Measurements from ENCODE around the gene STK24. TPM values are rescaled to one million over a fixed set of nuclear protein-coding genes. Genes with fewer than 3 reads are reported as not detected.

The STK24 gene
- polyA plus RNA-seq, 1 donor: 124 TPM

DNA sequence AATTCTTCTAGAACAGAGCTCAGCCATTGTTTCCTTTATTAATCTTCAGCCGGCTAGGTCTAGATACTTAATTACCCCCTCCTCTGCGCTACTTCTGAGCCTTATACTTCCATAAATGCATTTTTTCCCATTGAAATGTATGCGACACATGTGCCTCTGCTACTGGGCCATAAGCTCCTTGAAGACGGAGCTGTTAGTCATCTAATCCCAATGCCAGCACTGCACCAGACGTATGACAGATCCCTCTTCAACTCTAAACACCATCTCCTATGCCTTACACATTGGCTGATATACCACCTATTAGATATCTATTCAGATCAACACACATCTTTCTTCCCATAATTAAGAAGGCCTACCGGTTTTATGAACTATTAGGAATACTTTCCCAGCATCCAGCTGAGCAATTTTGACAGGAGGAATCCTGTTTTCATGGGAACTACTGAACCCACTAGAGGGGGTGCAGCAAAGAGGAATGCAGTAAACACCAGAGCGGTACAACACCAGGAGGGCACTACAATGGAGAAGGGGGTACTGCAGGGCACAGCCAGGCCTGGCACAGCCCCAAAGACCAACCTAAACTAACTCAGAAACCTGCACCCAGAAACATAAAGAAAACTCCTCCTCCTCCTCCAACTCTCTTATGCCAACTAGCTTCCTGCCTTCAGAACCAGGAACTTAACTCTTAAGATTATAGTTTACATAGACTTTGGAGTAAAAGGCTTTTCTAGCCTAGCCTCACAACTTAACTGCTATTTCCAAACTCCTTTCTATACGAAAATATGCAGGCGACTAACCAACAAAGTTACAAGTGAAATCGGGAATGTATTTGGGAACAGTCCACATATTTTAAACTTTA is 18.7 kb downstream of the STK24 start:
- DNase-seq: no peak

DNA sequence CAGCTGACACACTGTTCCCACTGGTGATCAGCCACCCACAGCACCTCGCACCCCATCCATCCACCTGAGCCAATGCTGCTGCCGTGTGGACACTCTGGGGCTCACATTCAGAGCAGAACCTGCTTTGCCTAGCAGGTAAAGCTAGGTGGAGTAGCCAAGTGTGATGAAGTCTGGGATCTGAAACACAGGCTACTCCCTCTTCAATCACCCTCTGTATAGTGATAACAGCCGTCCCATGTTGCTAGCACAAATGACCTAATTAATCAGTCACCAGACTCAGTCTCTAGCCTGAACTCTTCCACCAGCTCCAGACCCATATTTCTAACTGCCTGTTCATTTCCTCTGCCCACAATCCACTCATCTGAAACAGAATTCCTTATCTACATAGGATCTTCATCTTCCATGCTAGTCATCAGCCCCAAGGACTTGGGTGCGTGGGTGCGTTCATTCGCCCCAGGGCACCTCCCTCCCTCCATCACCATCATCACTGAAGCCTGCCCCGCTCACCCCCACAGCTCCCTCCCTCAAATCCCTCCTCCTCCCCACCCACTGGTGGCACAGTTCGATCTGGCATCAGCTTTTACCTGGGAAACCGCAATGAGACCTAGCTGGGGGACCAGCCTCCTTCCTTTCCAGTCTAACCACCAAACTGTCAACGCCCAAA is 19.8 kb downstream of the STK24 start:
- no peak for DNase-seq

DNA sequence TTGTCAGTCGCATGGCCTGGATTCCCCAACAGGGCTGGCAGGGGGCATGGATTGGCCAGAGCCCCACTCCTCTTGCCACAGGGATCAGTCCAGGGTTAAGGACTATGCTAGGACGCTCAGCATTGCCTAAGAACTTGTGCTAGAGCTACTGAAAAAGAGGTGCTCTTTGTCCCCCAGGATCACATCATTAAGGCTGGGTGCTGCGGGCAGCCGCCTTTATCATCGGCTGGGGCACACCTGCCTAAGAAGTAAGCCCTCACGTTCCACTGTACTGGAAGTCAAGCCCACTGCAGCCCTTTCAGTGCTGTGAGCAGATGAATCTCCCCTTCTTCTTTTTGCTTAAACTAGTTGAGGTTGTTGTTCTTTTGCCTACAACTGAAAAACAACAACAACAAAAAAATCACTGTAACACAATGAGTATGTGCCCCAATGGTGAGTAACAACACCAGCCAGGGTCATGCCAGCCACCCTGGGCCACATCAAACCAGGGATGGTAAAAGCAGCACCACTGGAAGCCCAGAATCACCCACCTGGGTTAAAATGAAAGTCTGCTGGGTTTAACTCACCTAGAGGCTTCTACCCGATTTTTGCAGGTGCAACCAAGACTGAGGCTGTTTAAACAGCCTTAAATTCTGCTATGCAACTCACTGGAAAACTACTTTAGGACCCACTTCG is 20.6 kb downstream of the STK24 start:
- no peak for DNase-seq

DNA sequence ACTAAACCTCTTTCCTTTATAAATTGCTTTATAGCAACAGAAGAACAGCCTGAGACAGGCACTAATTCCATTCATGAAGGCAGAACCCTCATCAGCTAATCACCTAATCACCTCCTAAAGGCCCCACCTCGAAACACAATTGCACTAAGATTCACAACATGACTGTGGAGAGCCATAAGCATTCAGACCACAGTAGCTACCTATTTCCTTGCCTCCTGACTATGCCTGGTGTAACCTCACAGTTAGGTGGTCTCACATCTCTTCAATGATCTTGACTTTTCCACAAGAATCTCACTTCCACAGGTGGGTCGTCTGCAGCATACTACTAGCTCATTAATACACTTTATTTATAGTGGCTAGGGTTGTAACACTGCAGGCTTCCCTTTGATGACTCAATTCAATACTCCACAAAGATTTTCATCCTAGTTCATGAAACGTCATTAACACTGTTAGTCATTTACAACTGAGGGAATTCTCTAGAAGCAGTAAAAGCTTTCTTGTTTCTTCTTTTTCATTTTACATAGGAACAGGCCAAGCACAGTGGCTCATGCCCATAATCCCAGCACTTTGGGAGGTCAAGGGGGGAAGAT is 27.1 kb downstream of the STK24 start:
- no peak for DNase-seq

DNA sequence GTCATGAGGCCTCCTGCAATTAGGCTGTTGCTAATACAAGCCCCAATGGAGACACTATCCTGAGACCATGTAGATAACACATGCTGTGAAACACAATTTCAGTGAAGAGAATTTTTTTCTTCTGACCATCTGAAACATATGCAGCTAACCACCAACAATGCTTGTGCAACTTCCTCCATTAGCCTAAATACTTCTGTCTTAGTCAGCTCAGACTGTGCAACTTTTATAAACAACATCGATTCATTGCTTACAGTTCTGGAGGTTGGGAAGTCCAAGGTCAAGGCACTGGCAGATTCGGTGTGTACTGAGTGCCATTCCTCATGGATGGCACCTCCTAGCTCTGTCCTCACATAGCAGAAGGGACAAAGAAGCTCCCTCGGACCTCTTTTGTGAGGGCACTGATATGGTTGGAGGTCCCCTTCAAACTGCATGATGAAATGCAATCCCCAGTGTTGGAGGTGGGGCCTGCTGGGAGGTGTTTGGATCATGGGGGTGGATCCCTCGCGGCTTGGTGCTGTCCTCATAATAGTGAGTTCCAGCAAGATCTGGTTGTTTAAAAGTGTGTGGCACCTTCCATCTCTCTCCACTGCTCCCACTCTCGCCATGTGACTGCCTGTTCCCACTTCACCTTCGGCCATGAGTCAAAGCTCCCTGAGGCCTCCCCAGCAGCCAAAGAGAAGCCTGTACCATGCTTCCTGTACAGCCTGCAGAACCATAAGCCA is 27.7 kb downstream of the STK24 start:
- no peak for DNase-seq

DNA sequence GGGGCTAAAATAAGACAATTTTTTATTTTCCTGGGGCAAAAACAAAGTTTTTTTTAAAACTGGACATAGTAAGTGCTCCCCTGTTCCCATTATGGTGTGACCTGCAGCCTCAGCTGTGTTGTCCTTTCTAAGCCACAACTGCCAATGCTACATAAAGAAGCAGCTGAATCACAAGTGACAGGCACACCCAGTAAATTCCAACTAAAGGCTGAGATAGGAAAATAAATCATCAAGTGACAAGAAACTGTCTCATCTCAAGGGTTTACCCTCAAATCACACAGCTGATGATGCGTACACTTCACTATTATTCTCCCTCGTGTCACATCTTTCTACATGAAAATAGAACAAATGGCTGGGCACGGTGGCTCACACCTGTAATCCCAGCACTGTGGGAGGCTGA is 28.7 kb downstream of the STK24 start:
- DNase-seq: no peak

DNA sequence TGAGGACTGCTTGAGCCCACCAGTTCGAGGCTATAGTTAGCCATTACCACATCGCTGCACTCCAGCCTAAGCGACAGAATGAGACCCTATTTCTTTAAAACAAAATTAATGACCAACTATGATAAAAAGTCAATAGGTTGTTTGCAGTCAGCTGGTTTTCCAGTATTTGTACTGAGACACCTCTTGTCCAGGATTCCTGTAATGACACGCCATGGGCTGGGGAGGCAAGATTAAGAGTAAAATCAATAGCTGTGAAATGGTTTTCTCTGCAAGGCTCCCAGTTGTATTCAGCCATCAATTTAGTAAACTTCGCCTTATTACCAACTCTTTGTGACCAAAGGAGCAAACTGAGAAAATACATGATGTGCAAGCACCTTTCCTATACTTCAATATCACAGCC is 29.5 kb downstream of the STK24 start:
- DNase-seq: no peak

DNA sequence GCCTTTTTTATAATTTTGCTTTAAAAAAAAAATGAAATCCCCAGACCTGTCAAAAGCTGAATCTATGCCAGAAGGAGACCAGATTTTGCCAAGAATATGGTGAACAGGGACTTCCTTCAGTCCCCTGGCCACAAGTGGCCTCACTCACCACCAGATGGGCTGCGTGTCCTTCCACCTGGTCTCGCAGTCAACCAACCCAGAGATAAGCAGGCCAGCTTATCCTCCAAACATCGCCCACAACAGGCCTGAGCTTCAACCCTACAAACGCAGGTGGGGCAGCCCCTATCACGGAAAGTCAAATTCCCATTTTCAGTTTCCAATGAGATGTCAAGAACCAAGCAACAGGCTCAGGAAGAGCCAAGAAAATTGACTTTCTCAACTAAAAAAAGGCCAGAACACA is 30.5 kb downstream of the STK24 start:
- no peak for DNase-seq

DNA sequence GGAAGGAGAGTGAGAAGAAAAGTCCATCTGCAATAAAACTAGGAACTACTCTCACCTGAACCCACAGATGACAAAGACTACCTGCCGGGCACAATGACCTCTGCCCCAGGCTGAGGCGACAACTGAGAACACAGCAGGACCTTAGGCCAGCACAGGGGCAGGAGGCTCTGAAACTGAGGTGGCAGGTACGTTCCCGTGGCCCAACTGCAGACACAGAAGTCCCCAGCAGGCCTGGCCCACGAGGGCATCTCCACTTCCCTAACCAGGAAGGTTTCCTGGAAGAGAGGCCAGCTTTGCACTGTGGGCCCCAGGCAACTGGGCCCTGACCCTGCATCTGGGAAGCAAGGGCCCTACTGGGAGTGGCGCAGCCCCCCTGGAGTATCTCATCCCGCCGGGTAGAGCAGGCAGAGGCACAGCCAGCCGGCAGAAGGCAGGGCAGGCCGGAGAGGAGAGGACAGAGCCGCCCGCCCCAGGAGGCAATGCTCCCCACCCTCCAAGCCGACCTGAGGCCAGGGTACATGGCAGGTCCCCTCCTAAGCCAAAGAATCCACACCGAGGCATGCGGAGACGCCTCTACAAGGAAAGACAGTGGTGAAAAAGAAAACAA is 32.7 kb downstream of the STK24 start:
- no peak for DNase-seq

DNA sequence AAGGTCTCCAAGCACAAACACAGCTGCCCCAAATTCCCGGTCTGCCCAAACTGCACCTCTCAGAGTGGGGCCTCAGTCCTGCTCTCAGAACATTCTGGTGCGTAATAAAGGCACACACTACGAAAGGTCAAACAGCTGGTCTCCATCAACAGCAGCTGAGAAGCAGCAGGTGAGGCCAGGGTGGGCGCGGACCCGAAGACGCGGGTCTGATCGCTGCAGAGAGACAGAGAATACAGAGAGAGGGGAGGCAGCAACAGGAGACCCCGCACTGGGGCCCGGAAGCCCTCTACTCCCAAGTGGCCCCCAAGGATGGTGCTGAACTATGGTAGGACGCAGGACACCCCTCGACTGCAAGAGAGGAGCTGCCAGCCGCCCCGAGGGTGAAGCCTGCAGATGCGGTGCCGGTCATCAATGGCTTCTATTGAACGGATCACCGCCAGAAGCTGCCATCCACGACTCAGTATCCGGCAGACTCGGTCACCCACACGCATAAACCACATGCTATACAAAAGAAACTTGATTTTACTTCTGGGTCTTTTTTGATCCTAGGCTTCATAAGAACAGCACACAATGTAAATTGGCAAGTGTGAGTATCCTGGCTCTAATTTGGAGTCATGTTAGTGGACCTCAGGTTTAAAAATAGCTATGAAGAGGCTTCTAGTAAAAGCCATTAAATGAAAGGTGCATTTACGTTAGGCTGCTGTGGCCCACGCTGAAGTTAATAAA is 33.4 kb downstream of the STK24 start:
- no peak for DNase-seq

DNA sequence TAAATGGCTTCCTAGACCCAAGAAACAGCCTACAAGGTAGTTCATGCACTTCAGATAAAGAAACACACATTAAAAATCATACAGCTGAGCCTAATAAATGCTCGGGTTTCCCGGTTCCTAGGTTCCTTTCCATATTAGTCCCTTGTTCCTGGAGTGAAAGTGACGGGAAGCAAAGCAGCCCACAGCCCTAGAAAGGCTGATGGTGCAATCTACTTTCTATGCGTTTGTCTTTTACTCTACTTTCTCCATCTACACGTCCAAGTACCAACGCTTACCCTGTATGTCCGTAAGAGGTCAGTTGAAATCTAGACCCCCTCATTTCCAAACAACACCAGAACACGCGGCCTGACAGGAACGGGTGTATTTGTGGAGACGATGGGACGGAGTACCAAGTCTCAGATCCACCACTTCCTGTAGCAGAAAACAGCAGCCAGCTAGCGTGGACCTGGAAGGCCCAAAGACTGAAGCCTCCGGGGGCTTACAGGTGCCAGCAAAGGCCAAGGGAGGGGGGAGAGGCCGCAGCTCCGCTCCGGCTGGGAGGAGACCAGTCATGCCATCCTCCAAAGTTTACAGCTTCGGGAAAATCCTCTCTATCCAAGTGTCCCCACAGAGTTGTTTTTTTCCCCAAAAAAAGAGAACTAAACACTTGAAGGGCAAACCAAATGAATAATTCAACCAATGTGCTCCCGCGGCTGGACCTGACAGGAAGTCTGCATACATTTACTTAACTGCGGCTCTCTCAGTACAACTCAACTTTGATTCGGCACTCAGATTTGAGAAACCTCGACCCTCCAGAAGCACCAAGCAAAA is 34.1 kb downstream of the STK24 start:
- no peak for DNase-seq

DNA sequence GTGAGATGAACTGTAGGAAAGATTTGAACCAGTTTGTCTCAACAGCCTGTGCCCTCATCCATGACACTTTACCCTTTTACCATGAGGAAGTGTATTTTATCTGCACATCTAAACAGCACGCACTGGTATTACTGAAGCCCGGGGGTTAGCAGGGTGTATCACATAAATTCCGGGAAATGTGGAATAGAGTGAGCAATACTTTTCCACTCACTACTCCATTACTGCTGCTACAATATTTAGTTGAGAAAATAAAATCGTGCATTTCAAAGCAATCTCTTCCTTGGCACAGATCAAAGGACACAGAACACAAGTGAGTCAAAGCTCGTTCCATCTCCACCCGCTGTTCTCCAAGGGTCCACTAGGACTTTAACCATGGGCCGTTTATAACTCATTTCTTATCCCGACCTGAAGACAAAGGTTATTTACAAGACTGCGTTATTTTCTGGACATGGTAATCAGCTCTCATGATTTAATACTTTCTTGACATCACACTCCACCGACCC is 35.2 kb downstream of the STK24 start:
- DNase-seq: no peak

DNA sequence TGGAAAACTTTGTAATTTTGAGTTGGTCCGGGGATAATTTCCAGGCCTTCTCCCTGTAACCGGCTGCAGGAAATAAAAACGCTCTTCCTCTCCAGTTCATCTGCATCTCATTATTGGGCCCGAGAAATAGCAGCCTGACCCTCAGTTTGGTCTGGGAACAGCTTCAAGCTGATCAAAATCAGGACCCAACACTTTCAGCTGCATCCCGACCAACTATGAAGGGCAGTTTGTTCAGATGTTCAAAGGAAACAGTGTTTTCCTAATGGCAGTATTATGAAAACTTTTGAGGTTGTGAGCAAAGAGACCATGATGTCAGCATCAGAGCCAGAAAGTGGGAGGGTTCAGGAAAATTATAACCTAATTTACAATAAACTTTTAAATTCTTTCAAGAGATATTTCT is 35.7 kb downstream of the STK24 start:
- no peak for DNase-seq

DNA sequence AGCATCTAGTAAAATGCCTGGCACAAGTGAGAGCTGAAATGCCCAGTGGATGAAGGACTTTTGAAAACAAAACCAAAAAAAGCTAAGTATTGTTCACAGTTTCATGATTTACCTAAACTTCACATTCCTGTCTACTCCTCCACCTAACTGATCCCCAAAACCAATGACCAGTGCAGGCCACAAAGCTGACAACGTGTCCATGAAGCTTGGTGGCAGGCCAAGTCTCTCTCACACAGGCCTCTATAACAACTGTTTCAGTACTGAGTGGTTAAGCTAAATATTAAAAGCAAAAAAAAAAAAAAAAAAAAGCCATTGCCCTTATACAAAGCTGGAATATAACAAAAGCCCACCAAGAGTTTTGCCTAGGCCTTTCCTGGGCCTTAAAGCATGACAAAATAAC is 36.4 kb downstream of the STK24 start:
- DNase-seq: no peak

DNA sequence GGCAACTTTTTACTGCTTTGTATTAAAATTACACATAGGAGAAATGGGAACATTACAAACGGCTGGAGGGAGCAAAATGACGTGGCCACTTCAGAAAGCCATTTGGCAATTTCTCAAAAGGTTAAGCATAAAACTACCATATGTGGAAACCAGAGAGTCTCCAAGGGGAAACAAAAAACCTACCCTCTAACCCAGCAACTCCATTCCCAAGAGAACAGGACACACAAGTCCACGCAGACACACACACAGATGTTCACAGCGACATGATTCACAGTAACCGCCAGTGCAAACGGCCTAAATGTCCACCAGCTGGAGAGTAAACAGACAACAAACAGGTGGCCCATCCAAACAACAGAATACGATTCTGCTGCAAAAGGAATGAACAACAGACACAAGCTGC is 37.2 kb downstream of the STK24 start:
- DNase-seq: no peak

DNA sequence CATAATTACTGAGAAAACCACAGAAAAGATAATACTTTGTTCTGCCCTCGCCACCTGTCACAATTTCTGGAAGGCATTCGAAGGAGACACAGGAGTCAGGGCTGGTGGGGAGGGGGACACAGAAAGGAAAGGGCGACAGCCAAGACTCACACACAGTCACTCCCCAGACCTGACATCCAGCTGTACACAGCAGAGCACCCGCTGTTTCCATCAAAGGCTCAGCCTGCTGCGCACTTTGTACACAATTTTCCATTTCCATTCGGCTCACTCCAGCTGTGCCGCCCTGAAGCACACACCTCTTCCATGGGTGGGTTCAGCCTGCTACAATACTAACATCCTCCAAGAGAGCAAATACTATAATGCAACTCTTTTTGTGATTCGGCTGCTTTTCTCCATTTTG is 38.0 kb downstream of the STK24 start:
- DNase-seq: no peak

DNA sequence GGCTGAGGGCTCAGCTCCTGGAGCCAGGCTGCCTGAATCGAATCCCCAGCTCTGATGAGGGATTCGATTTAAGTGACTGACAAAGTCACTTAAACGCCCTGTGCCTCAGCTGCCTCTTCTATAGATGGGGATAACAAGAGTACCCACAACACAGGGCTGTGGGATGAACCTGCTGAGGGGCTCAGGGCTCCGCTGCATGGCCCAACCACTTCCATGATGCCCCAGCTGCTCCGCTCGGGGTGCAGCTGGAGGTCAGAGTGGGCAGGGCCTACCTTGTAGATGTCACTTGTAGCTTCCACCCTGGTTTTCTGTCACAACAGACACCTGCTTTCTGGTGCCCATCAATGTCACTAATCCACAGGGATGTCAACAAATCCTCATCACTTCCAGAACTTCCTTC is 39.2 kb downstream of the STK24 start:
- no peak for DNase-seq

DNA sequence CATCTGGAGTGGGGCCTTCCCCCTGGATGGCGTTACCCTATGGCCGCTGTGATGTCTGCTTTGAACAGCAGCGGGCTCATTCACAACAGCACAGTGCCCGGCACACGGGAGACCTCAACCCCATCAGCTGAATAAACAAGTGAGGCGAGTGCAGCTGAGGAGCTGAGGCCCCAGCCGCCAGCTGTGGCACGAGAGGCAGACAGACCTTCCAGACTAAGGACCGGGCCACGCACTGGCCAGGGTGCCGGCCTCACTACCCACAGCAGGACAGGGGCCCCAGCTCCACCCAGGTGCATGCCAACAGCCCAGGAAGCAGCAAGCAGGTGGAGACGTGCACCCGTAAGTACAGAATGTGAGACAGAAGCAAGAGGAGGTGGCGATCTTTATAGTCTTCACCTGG is 39.6 kb downstream of the STK24 start:
- no peak for DNase-seq

DNA sequence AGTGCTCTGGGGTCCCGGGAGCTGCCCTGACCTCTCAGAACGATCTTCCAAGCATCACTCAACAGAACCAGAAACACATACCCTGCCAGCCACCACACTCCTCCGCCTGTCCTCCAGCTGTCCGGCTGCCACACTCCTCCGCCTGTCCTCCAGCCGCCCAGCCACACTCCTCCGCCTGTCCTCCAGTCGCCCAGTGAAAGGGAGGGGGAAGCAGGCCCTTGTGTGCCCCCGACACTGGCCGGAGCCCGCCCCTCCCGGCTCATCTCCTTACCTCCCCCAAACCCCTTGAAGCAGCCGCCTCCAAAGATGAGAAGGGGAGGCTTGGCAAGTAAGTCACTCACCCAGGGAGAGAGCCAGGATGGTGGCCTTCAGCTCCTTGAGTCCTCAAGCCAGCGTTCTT is 40.2 kb downstream of the STK24 start:
- DNase-seq: no peak
